Lower lobe of right lung (tissue), 2 donors: ENCODE results near the gene PHF2. TPM values are rescaled to one million over a fixed set of nuclear protein-coding genes. Genes with fewer than 3 reads are reported as not detected.
A peak's percentile ranks its signal among the peaks of the same experiment; 100 is the strongest.

Experiments used
- ATAC-seq, 2 donors: fragments of 200-7000 bp; cut with Tn5 transposase; one replicate each; pipeline ENCODE4 v1.9.1; 2020 to 2022; ENCODE audit warnings: mild to moderate bottlenecking in 2 of 2, moderate library complexity in 2 of 2
- DNase-seq: peaks from one replicate; pipeline ENCODE4 v3.0.0-alpha.2; 2020
- H3K27ac ChIP-seq: fragments of 200-600 bp; one replicate; pipeline ENCODE4 v1.8.0; 2022
- H3K27me3 ChIP-seq: fragments of 200-600 bp; one replicate; pipeline ENCODE4 v1.8.0; 2022; ENCODE audit warnings: low read depth
- H3K36me3 ChIP-seq: fragments of 200-600 bp; one replicate; pipeline ENCODE4 v1.8.0; 2022; ENCODE audit warnings: mild to moderate bottlenecking
- H3K4me1 ChIP-seq: fragments of 200-600 bp; one replicate; pipeline ENCODE4 v1.8.0; 2022
- H3K4me3 ChIP-seq: fragments of 200-600 bp; one replicate; pipeline ENCODE4 v1.8.0; 2022; ENCODE audit warnings: mild to moderate bottlenecking
- H3K9me3 ChIP-seq: fragments of 200-600 bp; one replicate; pipeline ENCODE4 v1.8.0; 2022
- CTCF ChIP-seq: fragments of 200-600 bp; IDR thresholded peaks from one replicate; pipeline ENCODE4 v1.8.0; 2022; ENCODE audit warnings: antibody characterized with exemption, mild to moderate bottlenecking
- intact Hi-C: fragments of 100-400 bp; cut with DNase I; formaldehyde crosslinking; loops from one replicate; pipeline ENCODE4 v1.11.0; 2022
- total RNA-seq: library from RNA; stranded (reverse); fragmentation: NEBNext Ultra II Directional; extraction: Animal tissue kit (Norgen Biotek cat#: 25700); gene quantifications from one replicate; pipeline ENCODE4 v1.2.1, GENCODE V29; 2021
- donor health status: DM: no; HTN: yes; CAD: no; lungs with severe emphysema.

The PHF2 gene
- total RNA-seq, 1 donor from 2014 or later: 39.1 TPM

DNA sequence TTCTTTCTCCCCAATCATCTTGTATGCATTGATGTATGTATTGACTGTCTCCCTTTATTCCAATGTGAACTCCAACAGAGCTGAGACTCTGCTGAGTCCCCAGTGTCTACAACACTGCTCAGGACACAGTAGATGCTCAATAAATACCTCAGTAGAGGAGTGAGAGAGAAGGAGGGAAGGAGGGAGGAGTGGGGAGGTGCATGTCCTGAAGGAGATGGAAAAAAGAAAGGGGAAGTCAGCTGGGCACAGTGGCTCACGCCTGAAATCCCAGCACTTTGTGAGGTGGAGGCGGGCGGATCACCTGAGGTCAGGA lies 2.9 kb upstream of the PHF2 start:
- ATAC-seq (no peak), DNase-seq (no peak)
- H3K4me1 ChIP-seq: peaks cover 25% of the 10 kb centered on the region
- TF ChIP-seq CTCF: no peak
- H3K36me3 ChIP-seq: no peaks in the 10 kb centered on the region
- H3K27ac ChIP-seq: no peak overlapping the region
- intact Hi-C loops: no loop called here
- H3K9me3 ChIP-seq: no peaks in the 10 kb centered on the region
- no peaks in the 10 kb centered on the region for H3K27me3 ChIP-seq
- no peak overlapping the region for H3K4me3 ChIP-seq

- no peak for TF ChIP-seq CTCF
- Histone ChIP-seq H3K27me3 (no peaks in the 10 kb centered on the region), H3K9me3 (no peaks in the 10 kb centered on the region), H3K4me3 (no peak overlapping the region), H3K27ac (peak overlapping the region; percentile 94), H3K36me3 (no peaks in the 10 kb centered on the region), H3K4me1 (peaks cover 34% of the 10 kb centered on the region)
- DNase-seq (no peak), ATAC-seq (no peak)
- intact Hi-C loops: no loop called here
Measured at GRCh38 chr9:93574091-93574899, 2.1 kb upstream of the PHF2 start.

DNA sequence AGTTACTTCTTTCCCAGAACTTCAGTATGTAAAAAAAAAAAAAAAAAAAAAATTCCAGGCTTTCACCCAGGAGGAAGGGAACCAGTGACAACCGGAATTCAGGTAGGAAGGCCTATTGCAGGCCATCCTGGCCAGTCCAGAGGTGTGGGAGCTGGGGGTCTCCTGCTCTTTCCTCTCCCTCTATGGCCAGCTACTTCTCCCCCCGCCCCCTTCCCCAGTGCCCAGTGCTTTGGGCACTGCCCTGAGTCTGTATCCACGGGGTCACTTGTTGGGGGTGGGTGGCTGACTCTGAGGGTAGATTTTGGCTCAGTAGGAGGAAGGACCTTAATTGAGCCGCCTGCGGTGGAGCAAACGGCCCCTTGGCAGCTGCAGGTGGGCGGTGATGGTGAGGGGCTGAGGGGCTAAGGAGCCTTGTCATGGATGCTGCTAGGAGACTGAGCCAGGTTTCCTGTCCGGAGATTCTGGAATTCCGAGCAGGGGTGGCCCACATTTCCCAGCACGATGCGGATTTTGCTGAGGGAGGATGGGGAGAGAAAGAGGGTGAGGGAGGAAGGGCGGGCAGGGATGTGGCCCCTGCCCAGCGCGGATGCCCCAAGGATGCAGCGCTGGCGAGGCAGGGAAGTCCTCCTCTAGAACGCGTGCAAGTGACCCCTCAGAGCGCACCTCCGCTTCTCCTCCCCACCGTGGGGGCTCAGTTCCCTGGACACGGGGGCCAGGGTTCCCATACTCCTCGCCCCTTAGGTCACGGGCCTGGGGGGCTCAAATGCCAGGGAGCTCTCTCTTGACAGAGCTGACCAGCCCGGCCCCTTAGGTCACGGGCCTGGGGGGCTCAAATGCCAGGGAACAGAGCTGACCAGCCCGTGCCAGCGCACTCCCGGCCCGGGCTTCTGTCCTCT lies 1.2 kb upstream of the PHF2 start:
- peak; percentile 1 for ATAC-seq
- Histone ChIP-seq H3K27me3 (no peaks in the 10 kb centered on the region), H3K27ac (peak overlapping the region; percentile 94), H3K36me3 (no peaks in the 10 kb centered on the region), H3K9me3 (no peaks in the 10 kb centered on the region), H3K4me1 (peaks cover 42% of the 10 kb centered on the region), H3K4me3 (peak overlapping the region; percentile 81)
- TF ChIP-seq CTCF: no peak
- intact Hi-C loops: no loop called here
- no peak for DNase-seq

GRCh38 chr9:93575796-93576257 lies 557 bp upstream of the PHF2 start:
- Histone ChIP-seq H3K4me3 (peak overlapping the region; percentile 81), H3K9me3 (no peaks in the 10 kb centered on the region), H3K4me1 (peaks cover 49% of the 10 kb centered on the region), H3K27me3 (no peaks in the 10 kb centered on the region), H3K36me3 (no peaks in the 10 kb centered on the region), H3K27ac (peak overlapping the region; percentile 94)
- no peak for TF ChIP-seq CTCF
- DNase-seq: peak; percentile 79
- intact Hi-C loops: no loop called here
- ATAC-seq: peak; percentile 37 to 59

- TF ChIP-seq CTCF: no peak
- peak overlapping the region; percentile 87 for H3K27ac ChIP-seq
- no peaks in the 10 kb centered on the region for H3K36me3 ChIP-seq
- H3K4me3 ChIP-seq: peak overlapping the region; percentile 82
- H3K4me1 ChIP-seq: peaks cover 64% of the 10 kb centered on the region
- DNase-seq: peak; percentile 64
- no peaks in the 10 kb centered on the region for H3K27me3 ChIP-seq
- ATAC-seq: peak; percentile 7 to 31
- intact Hi-C loops: no loop called here
- H3K9me3 ChIP-seq: no peaks in the 10 kb centered on the region
Measured at GRCh38 chr9:93577078-93577974, 942 bp downstream of the PHF2 start.
